Subcutaneous adipose tissue (tissue), 4 donors: ENCODE results near the gene SUSD6. TPM values are rescaled to one million over a fixed set of nuclear protein-coding genes. Genes with fewer than 3 reads are reported as not detected.

Experiments
- total RNA-seq, 4 donors: library from RNA; depleted of rRNA; stranded (reverse); fragments of >200 nt; gene quantifications; one replicate each; pipeline ENCODE4 v1.1.0, GENCODE V29; 2016
- TF ChIP-seq, protein P1 (sequence below): fragments of 450-650 bp; IDR thresholded peaks from one replicate; pipeline ENCODE4 v1.5.1; 2016; ENCODE audit warnings: low read depth, mild to moderate bottlenecking, control low read depth, antibody characterized with exemption, moderate library complexity

Gene SUSD6, protein sequence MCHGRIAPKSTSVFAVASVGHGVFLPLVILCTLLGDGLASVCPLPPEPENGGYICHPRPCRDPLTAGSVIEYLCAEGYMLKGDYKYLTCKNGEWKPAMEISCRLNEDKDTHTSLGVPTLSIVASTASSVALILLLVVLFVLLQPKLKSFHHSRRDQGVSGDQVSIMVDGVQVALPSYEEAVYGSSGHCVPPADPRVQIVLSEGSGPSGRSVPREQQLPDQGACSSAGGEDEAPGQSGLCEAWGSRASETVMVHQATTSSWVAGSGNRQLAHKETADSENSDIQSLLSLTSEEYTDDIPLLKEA
- total RNA-seq: 10 to 100 TPM; 24.8 to 52.4 (median 35.5) TPM

- TF ChIP-seq, protein P1, sequence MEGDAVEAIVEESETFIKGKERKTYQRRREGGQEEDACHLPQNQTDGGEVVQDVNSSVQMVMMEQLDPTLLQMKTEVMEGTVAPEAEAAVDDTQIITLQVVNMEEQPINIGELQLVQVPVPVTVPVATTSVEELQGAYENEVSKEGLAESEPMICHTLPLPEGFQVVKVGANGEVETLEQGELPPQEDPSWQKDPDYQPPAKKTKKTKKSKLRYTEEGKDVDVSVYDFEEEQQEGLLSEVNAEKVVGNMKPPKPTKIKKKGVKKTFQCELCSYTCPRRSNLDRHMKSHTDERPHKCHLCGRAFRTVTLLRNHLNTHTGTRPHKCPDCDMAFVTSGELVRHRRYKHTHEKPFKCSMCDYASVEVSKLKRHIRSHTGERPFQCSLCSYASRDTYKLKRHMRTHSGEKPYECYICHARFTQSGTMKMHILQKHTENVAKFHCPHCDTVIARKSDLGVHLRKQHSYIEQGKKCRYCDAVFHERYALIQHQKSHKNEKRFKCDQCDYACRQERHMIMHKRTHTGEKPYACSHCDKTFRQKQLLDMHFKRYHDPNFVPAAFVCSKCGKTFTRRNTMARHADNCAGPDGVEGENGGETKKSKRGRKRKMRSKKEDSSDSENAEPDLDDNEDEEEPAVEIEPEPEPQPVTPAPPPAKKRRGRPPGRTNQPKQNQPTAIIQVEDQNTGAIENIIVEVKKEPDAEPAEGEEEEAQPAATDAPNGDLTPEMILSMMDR: no peak
Observed at GRCh38 chr14:69611172-69612013, at the start of gene SUSD6. SUSD6 (plus strand) TSS chr14:69611596; CDS start chr14:69658593, 46,997 bp downstream.

GRCh38 chr14:69561893-69562292 lies 49.5 kb upstream of the SUSD6 start:
- TF ChIP-seq, protein P1: no peak

GRCh38 chr14:69567563-69567962 lies 43.8 kb upstream of the SUSD6 start:
- TF ChIP-seq, protein P1: no peak

GRCh38 chr14:69569859-69570258 lies 41.5 kb upstream of the SUSD6 start:
- TF ChIP-seq, protein P1: no peak

- TF ChIP-seq, protein P1: no peak
Observed at GRCh38 chr14:69570836-69571330, 40.5 kb upstream of the SUSD6 start.

GRCh38 chr14:69571449-69572029 lies 39.9 kb upstream of the SUSD6 start:
- TF ChIP-seq, protein P1: no peak
